ENCODE data around the gene HEXIM2.
A peak's percentile ranks its signal among the peaks of the same experiment; 100 is the strongest.

Gene HEXIM2

GRCh38 chr17:45127548-45128300 is 34.0 kb upstream of the HEXIM2 start:
- no peak for DNase-seq (ENCODE audit: low read depth, low spot score)

DNA sequence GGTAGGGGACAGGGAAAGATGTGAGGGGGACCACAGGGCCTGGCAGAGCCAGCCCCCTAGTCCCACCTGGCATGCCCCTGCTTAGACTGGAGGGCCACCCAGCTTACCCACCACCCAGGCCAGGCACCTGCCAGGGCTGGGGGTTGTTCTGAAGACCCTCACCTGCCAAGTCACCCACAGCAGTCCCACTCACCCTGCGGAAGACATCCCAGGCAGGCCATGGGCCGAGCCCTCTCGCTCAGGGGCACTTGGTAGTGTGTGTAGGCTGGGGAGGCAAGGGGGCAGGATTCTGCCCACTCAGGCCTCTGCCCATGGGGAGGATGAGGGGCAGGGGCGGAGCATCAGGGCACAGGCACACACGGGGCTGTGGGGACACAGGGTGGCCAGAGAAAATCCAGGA is 33.3 kb upstream of the HEXIM2 start:
- DNase-seq (ENCODE audit: low read depth, low spot score): no peak

DNA sequence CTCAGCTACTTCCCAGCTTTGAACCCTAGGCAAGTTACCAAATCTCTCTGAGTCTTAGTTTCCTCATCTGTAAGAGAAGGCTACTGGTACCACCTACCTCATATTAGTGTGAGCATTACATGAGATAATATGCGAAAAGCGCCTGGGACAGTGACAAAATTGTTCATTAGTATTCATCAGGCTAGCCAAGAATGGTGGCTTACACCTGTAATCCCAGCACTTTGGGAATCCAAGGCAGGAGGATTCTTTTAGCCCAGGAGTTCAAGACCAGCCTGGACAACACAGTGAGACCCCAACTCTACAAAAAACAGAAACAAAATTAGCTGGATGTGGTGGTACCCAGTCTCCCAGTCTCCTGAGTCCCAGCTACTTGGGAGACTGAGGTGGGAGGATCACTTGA is 32.7 kb upstream of the HEXIM2 start:
- DNase-seq (ENCODE audit: low read depth, low spot score): no peak

DNA sequence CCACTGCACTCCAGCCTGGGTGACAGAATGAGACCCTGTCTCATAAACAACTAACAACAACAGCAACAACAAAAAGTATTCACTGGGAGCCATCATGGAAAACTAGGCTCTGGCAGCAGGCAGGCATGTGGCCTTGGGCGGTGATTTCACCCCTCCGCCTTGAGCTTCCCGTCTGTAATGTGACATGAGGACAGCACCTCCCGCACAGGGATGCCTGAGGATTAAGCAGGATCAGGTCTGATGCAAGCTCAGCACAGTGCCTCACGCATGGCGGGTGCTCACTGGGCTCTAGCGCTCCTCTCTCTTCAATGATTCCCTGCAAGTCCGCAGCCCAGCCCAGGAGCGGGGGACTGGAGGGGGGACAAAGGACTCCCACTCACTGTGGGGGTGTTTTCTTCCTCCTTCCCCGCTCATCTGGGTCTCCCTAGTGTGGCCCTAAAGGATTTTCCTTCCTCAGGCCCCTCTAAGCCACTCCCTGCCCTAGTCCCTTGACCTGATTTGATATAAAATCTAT is 32.2 kb upstream of the HEXIM2 start:
- DNase-seq (ENCODE audit: low read depth, low spot score): no peak

- DNase-seq (ENCODE audit: low read depth, low spot score): no peak
Measured at GRCh38 chr17:45129940-45130680, 31.6 kb upstream of the HEXIM2 start.

DNA sequence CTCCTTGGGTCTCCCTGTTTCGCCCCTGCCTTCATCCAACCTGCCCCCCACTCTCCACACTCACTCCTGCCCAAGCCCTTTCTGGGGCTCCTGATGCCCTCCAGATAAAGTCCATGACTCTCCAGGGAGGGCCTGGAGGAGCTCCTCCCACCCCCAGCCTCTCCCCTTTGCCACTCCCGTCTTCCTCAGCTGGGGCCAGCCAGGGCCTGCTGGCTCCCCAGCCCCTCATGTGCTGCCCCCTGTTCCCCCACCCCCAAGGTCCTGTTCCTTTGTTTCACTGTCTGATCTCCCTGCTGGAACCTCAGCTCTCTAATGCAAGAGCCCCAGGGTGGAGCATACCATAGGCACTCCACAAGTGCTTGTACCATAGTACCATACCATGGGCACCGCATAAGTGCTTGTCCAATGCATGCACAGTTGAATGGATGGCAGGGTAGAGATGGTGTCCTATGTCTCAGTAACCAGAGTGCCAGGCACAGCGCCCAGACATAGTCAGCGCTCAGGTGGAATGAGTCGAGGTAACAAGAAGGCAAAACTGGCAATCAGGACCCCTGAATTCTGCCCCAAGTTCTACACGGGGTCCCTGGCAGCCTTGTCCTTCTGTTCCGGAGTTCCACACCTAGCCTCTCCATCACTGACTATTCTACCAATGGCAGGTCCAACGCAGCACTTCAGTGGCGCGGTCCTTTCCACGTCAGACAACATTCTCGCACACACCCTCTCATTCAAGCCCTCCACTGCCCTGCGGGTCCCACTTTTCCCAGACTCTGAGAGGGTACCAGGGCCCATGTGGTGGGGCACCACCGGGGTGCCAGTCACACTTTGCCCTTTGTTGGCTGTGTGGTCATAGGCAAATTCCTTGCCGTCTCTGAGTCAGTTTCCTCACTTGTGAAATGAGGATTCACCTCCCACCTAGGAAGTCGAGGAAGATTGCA is 30.7 kb upstream of the HEXIM2 start:
- no peak for DNase-seq (ENCODE audit: low read depth, low spot score)

DNA sequence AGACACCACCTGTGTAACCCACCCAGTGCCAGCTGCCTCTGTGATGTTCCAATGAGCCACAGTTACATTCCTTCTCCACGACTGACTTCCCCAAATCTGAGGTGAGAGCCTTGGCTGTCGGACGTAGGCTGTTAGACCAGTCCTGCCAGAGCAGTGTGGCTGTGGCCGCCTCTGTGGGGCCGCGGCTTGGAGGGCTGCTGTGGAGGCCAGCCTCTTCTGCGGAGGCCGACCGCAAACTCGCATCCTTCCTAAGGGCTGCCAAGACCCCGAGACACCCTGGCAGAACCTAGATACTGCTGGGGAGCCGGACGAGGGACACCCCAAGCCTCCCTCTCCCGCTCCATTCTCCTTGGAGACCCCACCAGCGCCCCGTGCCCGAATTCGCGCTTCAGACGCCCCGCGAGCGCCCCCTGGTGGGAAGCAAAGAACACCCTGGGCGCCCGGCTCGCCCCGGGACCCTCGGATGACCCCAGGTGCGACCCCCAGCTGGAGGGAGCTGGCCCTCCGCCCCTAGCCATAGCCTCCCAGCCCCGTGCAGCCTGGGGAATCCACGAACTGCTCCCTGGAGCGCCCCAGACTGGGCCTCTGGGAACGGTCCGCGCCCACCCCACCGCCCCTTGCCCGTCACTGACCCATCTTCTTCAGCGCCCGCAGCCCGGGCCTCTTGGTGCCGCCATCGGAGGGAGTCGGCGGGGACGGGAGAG is 29.9 kb upstream of the HEXIM2 start:
- DNase-seq (ENCODE audit: low read depth, low spot score): no peak

DNA sequence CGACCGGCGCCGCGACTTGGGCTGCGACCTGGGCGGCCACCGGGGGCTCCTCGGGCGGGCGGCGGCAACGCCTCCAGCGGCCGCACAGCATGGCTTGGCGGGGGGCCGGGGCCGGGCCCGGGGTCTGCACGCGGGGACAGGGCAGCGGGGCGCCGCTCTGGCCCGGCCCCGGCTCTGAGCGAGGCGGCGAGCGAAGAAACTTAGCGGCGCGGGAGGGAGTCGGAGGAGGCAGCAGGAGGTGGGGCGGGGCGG is 29.4 kb upstream of the HEXIM2 start, which contains the start of gene PLCD3:
Gene PLCD3 (minus strand): TSS at position 196 of the 252 bp plus-strand sequence. CDS start 105 bp downstream, at position 91.
- DNase-seq (ENCODE audit: low read depth, low spot score): no peak

GRCh38 chr17:45132572-45133463 is 28.9 kb upstream of the HEXIM2 start:
- DNase-seq (ENCODE audit: low read depth, low spot score): no peak

GRCh38 chr17:45135192-45135977 is 26.3 kb upstream of the HEXIM2 start, which contains the start of gene ACBD4:
Gene ACBD4, plus strand, starts transcription at chr17:45135687. Its CDS starts 458 bp downstream, at chr17:45136145.
- peak; percentile 93 for DNase-seq (ENCODE audit: low read depth, low spot score)

DNA sequence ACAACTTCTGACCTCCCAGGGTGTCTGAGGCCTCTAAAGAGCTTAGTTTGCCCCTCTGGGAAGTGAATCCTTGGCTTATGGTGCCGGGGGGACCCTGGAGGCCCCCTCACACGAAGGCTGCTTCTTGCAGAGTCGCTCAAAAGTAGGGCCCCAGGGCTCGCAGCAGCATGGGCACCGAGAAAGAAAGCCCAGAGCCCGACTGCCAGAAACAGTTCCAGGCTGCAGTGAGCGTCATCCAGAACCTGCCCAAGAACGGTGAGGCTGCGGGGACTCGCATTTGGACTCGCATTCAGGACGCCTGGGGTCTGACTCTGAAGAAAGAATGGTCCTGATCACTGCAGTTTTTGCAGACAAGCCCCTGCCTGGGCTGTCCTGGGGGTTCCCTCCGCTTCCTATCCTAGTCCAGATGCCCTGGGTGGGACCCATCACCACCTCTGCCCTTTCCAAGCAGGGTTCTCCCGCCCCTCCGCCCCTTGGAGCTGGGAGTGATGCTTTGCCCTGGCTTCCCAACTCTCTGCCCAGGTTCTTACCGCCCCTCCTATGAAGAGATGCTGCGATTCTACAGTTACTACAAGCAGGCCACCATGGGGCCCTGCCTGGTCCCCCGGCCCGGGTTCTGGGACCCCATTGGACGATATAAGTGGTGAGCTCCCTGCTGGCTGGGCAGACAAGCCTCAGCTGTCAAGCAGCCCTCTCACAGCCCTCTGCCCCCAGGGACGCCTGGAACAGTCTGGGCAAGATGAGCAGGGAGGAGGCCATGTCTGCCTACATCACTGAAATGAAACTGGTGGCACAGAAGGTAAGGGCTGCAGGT is 25.5 kb upstream of the HEXIM2 start:
- no peak for DNase-seq (ENCODE audit: low read depth, low spot score)

GRCh38 chr17:45136846-45137560 is 24.7 kb upstream of the HEXIM2 start:
- no peak for DNase-seq (ENCODE audit: low read depth, low spot score)

DNA sequence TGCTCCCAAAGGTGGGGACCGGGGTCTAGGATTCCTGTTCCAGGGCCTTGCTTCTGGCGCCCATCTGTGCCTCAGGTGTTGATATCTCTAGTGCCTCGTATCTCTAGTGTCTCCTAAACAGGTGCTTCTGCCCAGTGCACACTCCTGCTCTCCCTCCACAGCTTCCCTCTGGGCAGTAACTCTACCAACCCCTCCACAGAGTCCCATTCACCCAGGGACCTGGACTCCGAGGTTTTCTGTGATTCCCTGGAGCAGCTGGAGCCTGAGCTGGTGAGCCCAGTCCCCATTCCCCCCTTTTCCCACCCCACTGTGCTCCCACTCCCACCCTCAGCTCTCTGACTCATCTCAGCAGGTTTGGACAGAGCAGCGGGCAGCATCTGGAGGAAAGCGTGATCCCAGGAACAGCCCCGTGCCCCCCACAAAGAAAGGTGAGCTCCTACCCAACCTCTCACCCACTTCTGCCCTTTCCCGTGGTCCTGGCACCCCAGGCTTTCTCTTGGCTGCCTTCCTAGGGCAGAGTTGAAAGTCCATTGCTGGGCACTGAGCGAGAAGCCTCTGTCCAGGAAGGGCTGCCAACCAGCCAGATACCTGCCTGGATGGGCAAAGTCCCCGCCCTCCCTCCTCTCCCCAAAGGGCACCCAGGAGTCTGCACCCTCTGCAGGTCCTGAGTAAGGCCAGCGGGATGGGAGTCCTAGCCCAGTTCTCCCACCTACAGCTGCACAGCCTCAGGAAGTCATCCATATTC is 23.9 kb upstream of the HEXIM2 start:
- DNase-seq (ENCODE audit: low read depth, low spot score): no peak

GRCh38 chr17:45138911-45139532 is 22.7 kb upstream of the HEXIM2 start:
- no peak for DNase-seq (ENCODE audit: low read depth, low spot score)

DNA sequence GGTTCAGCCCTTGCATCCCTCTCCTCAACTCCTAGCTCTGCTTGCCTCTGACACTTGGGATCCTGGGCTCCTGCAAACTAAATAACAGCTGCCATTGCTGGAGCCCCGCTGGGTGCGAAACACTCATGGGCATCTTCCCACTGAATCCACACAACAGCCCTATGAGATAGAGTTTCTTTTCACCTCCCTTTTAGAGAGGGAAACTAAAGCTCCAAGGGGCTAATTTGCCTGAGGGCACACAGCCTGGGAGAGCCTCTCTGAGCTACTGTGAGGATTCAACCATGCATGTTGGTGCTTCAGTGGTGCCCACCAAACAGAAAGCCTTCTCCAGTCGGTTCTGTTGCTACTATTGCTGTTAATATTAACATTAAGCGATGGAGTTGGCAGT is 22.1 kb upstream of the HEXIM2 start:
- no peak for DNase-seq (ENCODE audit: low read depth, low spot score)

GRCh38 chr17:45143094-45143670 is 18.5 kb upstream of the HEXIM2 start:
- no peak for DNase-seq (ENCODE audit: low read depth, low spot score)

Data from activated naive CD8-positive, alpha-beta T cell treated with anti-CD3 and anti-CD28 coated beads, Interleukin-2, amount 50 U/mL, for 16 hours (primary cell).